Measurements from ENCODE around the gene TMEM163. TPM values are rescaled to one million over a fixed set of nuclear protein-coding genes. Genes with fewer than 3 reads are reported as not detected.
A peak's percentile ranks its signal among the peaks of the same experiment; 100 is the strongest.

Gene TMEM163
- total RNA-seq, 3 donors from 2014 or later, result 0.41 to 1.5 (median 0.60) TPM

DNA sequence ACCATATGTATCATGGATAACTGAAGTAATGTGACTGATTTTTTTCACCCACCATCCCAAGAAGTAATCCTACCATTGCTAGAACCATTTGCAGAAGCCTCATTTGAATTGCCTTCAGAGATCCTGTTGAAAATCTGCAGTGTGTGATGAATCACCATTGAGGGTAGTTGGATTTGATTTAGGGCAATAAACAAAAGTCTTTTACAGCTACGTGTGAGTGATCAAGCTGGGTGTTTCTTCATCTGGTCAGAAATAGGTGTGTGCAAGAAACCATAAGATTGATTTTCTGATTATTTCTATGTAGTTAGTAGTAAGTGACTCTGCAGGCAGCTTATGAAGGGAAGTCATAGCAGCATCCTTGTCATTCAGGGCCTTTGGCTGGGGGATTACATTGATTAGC is 305.4 kb downstream of the TMEM163 start:
- DNase-seq (no peak), ATAC-seq (peak; percentile 64)
- intact Hi-C loops (cut with DNase I, micrococcal nuclease), result loop anchor here (5.0 kb wide), 1 partner anchor 296 kb away; no protein-coding TSS in a partner anchor
- Histone ChIP-seq H3K4me3 (no peak overlapping the region), H3K36me3 (ENCODE audit: low read depth) (no peaks in the 10 kb centered on the region), H3K9me3 (no peaks in the 10 kb centered on the region), H3K4me1 (ENCODE audit: low read depth) (peaks cover 15% of the 10 kb centered on the region)
- no peak for TF ChIP-seq CTCF (IDR thresholded peaks at IDR 0.05)

DNA sequence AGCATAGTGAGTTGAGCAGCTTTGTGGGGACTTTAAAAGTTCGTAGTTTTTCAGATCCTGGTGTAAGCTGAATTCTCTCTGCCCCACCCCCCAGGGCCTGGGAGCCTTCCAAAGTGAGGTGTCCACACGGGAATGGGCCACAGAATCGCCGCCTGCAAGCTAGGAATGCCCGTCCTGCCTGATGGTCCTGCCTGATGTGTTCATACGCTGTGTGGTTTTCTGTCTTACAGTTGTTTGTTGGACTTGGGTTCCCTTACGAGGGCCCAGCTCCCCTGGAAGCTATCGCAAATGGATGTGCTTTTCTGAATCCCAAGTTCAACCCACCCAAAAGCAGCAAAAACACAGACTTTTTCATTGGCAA is 306.2 kb downstream of the TMEM163 start:
- H3K9me3 ChIP-seq, result no peaks in the 10 kb centered on the region
- H3K36me3 ChIP-seq (ENCODE audit: low read depth), result no peaks in the 10 kb centered on the region
- ATAC-seq, result no peak
- peaks cover 15% of the 10 kb centered on the region for H3K4me1 ChIP-seq (ENCODE audit: low read depth)
- no peak overlapping the region for H3K4me3 ChIP-seq
- intact Hi-C loops (cut with DNase I, micrococcal nuclease), result loop anchor here (5.0 kb wide), 1 partner anchor 295 kb away; no protein-coding TSS in a partner anchor
- DNase-seq, result no peak
- TF ChIP-seq CTCF (IDR thresholded peaks at IDR 0.05), result no peak

DNA sequence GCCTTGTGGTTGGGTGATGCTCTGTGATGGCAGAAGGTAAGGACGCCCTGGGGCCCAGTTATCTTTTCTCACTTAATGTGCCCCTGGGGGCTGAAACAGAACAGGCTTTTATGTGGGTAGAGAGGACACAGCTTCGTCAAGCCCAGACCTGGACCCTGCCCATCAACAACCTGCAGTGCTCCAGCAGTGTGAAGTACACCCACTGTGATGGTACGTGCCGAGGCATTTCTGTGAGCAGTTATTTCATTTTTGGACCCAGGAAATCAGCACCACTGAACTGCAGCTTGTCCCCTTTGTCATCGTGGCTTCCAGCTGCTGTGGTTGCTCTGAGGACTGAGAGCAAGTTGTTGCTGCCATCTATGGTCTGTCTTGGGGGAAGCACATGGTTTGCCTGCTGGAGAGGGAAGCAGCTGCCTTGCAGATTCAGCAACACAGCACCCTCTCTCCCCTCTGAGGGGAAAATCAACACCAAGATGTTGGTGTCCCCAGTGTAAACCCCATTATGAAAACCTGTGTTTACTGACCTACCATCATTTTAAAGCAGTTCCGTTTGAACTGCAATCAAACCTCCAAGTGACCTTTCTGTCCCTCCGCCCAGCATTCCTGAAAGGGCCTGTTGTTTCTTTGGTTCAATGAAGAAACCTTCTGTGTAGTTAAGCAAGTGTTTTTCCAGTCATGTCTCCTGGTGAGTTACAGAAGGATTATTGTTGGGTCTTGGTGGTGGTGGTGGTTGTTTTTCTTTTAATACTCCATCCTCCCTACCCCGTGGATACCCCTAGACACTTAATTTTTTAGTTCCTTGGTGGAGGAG is 306.8 kb downstream of the TMEM163 start:
- ATAC-seq (peak; percentile 90), DNase-seq (peak; percentile 63 to 79 (median 66))
- intact Hi-C loops (cut with DNase I, micrococcal nuclease), result loop anchor here (5.0 kb wide), 1 partner anchor 295 kb away; no protein-coding TSS in a partner anchor
- no peaks in the 10 kb centered on the region for H3K9me3 ChIP-seq
- peak; percentile 37 for TF ChIP-seq CTCF (IDR thresholded peaks at IDR 0.05)
- H3K4me1 ChIP-seq (ENCODE audit: low read depth), result peaks cover 15% of the 10 kb centered on the region
- no peak overlapping the region for H3K4me3 ChIP-seq
- H3K36me3 ChIP-seq (ENCODE audit: low read depth), result no peaks in the 10 kb centered on the region

DNA sequence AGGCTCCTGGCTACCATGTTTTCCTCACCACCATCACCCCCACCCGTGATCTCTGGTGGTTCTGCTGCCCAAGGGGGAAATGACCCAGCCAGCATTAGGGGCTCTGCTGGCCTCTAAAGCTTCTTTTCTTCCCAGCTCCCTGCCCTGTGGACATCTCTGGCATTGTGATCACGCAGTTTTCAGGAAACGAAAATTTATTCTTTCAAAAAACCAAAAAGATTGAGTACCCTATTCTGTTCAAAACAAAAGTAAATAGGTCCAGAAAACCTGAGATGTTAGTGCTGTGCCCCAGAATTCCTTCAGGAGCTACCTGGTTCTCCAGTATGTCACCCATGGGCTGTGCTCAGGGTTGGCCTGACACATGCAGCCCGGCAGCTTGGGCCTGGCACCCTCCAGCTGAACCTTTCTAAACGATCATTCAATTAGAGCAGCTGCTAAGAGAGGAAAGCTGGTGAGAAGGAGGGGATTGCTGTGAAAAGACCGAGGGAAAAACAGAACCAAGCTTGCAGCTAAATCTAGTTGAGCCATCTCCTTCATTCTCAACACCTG is 307.4 kb downstream of the TMEM163 start:
- no peak for TF ChIP-seq CTCF (IDR thresholded peaks at IDR 0.05)
- no peak overlapping the region for H3K4me3 ChIP-seq
- no peaks in the 10 kb centered on the region for H3K36me3 ChIP-seq (ENCODE audit: low read depth)
- ATAC-seq, result peak; percentile 3
- DNase-seq, result no peak
- no peaks in the 10 kb centered on the region for H3K9me3 ChIP-seq
- peaks cover 15% of the 10 kb centered on the region for H3K4me1 ChIP-seq (ENCODE audit: low read depth)
- intact Hi-C loops (cut with DNase I, micrococcal nuclease), result loop anchor here (5.0 kb wide), 1 partner anchor 294 kb away; no protein-coding TSS in a partner anchor

GRCh38 chr2:134410831-134411231 is 308.0 kb downstream of the TMEM163 start:
- H3K4me1 ChIP-seq (ENCODE audit: low read depth), result peaks cover 15% of the 10 kb centered on the region
- no peak overlapping the region for H3K4me3 ChIP-seq
- no peaks in the 10 kb centered on the region for H3K9me3 ChIP-seq
- TF ChIP-seq CTCF (IDR thresholded peaks at IDR 0.05), result no peak
- intact Hi-C loops (cut with DNase I, micrococcal nuclease), result loop anchor here (5.0 kb wide), 1 partner anchor 294 kb away; no protein-coding TSS in a partner anchor
- DNase-seq, result no peak
- peak; percentile 64 for ATAC-seq
- no peaks in the 10 kb centered on the region for H3K36me3 ChIP-seq (ENCODE audit: low read depth)
